ENCODE measurements around the gene TCF7L1.
"Not testable (repeated sequence)": the region's sequence is repeated elsewhere in the genome, so short reads cannot be mapped to it uniquely, and the experiment has no call there.

TCF7L1 gene

DNA sequence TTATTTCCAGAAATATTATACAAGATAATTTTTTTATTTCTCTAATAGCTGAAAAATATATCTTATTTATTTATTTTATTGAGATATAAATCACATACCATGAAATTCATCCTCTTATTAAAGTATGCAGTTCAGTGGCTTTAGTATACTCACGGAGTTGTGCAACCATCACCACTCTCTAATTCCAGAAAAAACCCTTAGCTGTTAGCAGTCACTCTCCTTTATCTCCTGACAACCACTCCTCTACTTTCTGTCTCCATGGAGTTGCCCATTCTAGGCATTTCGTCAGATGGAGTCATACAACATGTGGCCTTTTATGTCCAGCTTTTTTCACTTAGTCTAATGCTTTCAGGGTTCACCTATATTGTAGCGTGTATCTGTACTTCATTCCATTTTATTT lies 66.5 kb downstream of the TCF7L1 start:
- H3K27ac ChIP-seq (ENCODE audit: poor library complexity, severe bottlenecking): no peak overlapping the region
- TF ChIP-seq, protein P1, sequence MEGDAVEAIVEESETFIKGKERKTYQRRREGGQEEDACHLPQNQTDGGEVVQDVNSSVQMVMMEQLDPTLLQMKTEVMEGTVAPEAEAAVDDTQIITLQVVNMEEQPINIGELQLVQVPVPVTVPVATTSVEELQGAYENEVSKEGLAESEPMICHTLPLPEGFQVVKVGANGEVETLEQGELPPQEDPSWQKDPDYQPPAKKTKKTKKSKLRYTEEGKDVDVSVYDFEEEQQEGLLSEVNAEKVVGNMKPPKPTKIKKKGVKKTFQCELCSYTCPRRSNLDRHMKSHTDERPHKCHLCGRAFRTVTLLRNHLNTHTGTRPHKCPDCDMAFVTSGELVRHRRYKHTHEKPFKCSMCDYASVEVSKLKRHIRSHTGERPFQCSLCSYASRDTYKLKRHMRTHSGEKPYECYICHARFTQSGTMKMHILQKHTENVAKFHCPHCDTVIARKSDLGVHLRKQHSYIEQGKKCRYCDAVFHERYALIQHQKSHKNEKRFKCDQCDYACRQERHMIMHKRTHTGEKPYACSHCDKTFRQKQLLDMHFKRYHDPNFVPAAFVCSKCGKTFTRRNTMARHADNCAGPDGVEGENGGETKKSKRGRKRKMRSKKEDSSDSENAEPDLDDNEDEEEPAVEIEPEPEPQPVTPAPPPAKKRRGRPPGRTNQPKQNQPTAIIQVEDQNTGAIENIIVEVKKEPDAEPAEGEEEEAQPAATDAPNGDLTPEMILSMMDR (IDR thresholded peaks at IDR 0.05; ENCODE audit: poor library complexity, severe bottlenecking): no peak
- no peak overlapping the region for H3K4me3 ChIP-seq (ENCODE audit: severe bottlenecking)
- H3K4me1 ChIP-seq (ENCODE audit: insufficient read depth, poor library complexity, severe bottlenecking): no peaks in the 10 kb centered on the region
- ATAC-seq (ENCODE audit: low read depth) (no peak), DNase-seq (ENCODE audit: low spot score) (no peak)
- H3K9me3 ChIP-seq (ENCODE audit: severe bottlenecking): no peaks in the 10 kb centered on the region
- H3K27me3 ChIP-seq (ENCODE audit: insufficient read depth, poor library complexity, severe bottlenecking): no peaks in the 10 kb centered on the region
- no peaks in the 10 kb centered on the region for H3K36me3 ChIP-seq (ENCODE audit: low read depth)

DNA sequence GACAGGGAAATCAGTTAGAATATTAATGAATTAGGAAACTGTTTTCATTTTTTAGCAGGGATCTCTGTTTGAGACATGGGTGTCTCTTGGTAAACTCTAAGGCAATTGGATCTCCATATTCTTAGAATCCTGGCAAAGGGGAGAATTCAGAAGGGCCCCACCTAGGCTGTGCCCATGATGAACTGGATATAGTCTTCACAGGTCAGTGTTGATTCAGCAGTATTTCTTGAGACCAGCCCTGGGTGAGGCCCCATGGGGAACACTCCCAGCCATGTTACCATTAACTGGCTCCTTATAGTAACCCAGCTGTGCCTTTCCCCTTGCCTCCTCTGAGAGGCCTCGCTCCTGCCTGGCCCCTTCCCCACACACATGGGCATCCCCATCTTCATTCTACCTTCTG lies 76.7 kb downstream of the TCF7L1 start:
- Histone ChIP-seq H3K27me3 (ENCODE audit: insufficient read depth, poor library complexity, severe bottlenecking) (no peaks in the 10 kb centered on the region), H3K27ac (ENCODE audit: poor library complexity, severe bottlenecking) (no peak overlapping the region), H3K4me1 (ENCODE audit: insufficient read depth, poor library complexity, severe bottlenecking) (no peaks in the 10 kb centered on the region), H3K9me3 (ENCODE audit: severe bottlenecking) (no peaks in the 10 kb centered on the region), H3K4me3 (ENCODE audit: severe bottlenecking) (no peak overlapping the region), H3K36me3 (ENCODE audit: low read depth) (no peaks in the 10 kb centered on the region)
- no peak for DNase-seq (ENCODE audit: low spot score)
- no peak for ATAC-seq (ENCODE audit: low read depth)
- TF ChIP-seq, protein P1 (IDR thresholded peaks at IDR 0.05; ENCODE audit: poor library complexity, severe bottlenecking): no peak

DNA sequence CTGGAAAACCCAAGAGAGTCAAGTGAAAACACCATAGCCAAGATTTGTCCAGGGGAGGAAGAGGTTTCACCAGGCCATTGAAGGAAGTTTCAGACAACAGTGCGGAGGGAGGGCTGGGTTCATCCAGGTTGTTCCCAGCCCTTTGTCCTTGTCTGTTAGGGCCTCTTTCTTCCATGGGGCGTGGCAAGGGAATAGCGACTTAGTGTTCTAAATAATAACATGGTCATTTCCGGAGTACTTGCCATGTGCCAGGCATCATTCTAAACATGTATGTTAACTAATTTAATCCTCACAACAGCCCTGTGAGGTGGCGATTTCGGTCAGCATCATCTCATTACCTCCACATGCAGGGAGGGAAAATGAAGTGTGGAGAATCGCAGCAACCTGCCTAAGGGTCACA lies 77.3 kb downstream of the TCF7L1 start:
- no peaks in the 10 kb centered on the region for H3K4me1 ChIP-seq (ENCODE audit: insufficient read depth, poor library complexity, severe bottlenecking)
- no peaks in the 10 kb centered on the region for H3K27me3 ChIP-seq (ENCODE audit: insufficient read depth, poor library complexity, severe bottlenecking)
- TF ChIP-seq, protein P1 (IDR thresholded peaks at IDR 0.05; ENCODE audit: poor library complexity, severe bottlenecking): no peak
- H3K27ac ChIP-seq (ENCODE audit: poor library complexity, severe bottlenecking): no peak overlapping the region
- H3K9me3 ChIP-seq (ENCODE audit: severe bottlenecking): no peaks in the 10 kb centered on the region
- no peaks in the 10 kb centered on the region for H3K36me3 ChIP-seq (ENCODE audit: low read depth)
- H3K4me3 ChIP-seq (ENCODE audit: severe bottlenecking): no peak overlapping the region
- ATAC-seq (ENCODE audit: low read depth): no peak
- no peak for DNase-seq (ENCODE audit: low spot score)

DNA sequence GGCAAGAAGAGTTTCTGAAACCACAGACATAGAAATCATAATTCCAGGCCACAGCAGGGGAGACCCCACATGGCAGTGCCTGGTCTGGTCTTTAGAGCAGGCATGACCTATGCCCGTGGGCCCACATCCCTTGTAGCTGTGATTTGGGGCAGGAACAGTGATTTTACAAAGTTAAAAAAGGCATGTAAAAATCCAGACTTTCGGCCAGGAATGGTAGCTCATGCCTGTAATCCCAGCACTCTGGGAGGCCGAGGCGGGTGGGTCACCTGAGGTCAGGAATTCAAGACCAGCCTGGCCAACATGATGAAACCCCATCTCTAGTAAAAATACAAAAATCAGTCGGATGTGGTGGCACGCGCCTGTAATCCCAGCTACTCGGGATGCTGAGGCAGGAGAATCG lies 78.4 kb downstream of the TCF7L1 start:
- not testable (repeated sequence) for H3K27me3 ChIP-seq (ENCODE audit: insufficient read depth, poor library complexity, severe bottlenecking); H3K36me3 ChIP-seq (ENCODE audit: low read depth); ATAC-seq (ENCODE audit: low read depth); H3K27ac ChIP-seq (ENCODE audit: poor library complexity, severe bottlenecking); DNase-seq (ENCODE audit: low spot score); H3K4me3 ChIP-seq (ENCODE audit: severe bottlenecking); H3K9me3 ChIP-seq (ENCODE audit: severe bottlenecking); H3K4me1 ChIP-seq (ENCODE audit: insufficient read depth, poor library complexity, severe bottlenecking)

DNA sequence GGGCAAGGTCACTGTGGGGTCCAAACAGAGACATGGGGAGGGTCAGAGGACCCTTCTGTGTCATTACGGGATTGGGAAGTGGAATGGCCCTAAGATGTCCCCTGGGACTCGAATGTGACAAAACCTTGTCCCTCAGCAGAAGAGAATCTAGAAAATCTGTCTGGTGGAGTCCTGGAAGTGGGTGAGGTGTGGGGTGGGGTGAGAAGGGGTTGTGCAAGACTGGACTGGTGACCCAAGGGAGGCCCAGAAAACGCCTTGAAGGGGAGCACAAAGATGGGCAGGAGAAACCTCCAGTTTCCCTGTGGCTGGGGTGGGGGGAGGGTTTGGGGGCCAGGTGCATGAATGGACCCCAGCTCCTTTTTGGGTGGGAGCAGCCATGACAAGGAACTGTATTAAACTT lies 79.6 kb downstream of the TCF7L1 start:
- H3K27me3 ChIP-seq (ENCODE audit: insufficient read depth, poor library complexity, severe bottlenecking): no peaks in the 10 kb centered on the region
- no peak overlapping the region for H3K27ac ChIP-seq (ENCODE audit: poor library complexity, severe bottlenecking)
- DNase-seq (ENCODE audit: low spot score) (no peak), ATAC-seq (ENCODE audit: low read depth) (no peak)
- H3K4me3 ChIP-seq (ENCODE audit: severe bottlenecking): no peak overlapping the region
- TF ChIP-seq, protein P1 (IDR thresholded peaks at IDR 0.05; ENCODE audit: poor library complexity, severe bottlenecking): no peak
- no peaks in the 10 kb centered on the region for H3K4me1 ChIP-seq (ENCODE audit: insufficient read depth, poor library complexity, severe bottlenecking)
- no peaks in the 10 kb centered on the region for H3K9me3 ChIP-seq (ENCODE audit: severe bottlenecking)
- H3K36me3 ChIP-seq (ENCODE audit: low read depth): no peaks in the 10 kb centered on the region
